ENCODE measurements around the gene GPR12. TPM values are rescaled to one million over a fixed set of nuclear protein-coding genes. Genes with fewer than 3 reads are reported as not detected.

GPR12 gene
- total and polyA plus RNA-seq, 7 donors: 0.01 to 0.17 (median 0.08) TPM; not detected in 2

GRCh38 chr13:26722321-26722720 is 38.3 kb downstream of the GPR12 start:
- no peak overlapping the region for H3K27ac ChIP-seq
- WGBS, 3 donors: 82 to 85% (median 85%) methylated on average over 5 of the region's 5 CpGs
- no peaks in the 10 kb centered on the region for H3K9me3 ChIP-seq
- H3K4me1 ChIP-seq: no peaks in the 10 kb centered on the region
- H3K4me3 ChIP-seq: no peak overlapping the region
- ATAC-seq (no peak), DNase-seq (no peak)
- peaks cover 0 to 2% (median 0%) of the 10 kb centered on the region in 3 donors for H3K27me3 ChIP-seq (ENCODE audit: insufficient read depth in 3 of 3, low read length in 2 of 3)
- H3K36me3 ChIP-seq (ENCODE audit: insufficient read depth in 1 of 2, low read depth in 1 of 2): no peaks in the 10 kb centered on the region
- TF ChIP-seq CTCF (IDR thresholded peaks at IDR 0.05): no peak
- intact Hi-C loops (cut with DNase I): no loop called here

GRCh38 chr13:26721251-26722121 is 39.1 kb downstream of the GPR12 start:
- 58 to 68% (median 65%) methylated on average over 26 of the region's 26 CpGs for WGBS, 3 donors
- H3K9me3 ChIP-seq: no peaks in the 10 kb centered on the region
- intact Hi-C loops (cut with DNase I): no loop called here
- H3K27ac ChIP-seq: no peak overlapping the region
- DNase-seq (peak; percentile 23 to 59), ATAC-seq (no peak)
- H3K27me3 ChIP-seq (ENCODE audit: insufficient read depth in 3 of 3, low read length in 2 of 3): peaks cover 0 to 2% (median 0%) of the 10 kb centered on the region in 3 donors
- no peak for TF ChIP-seq CTCF (IDR thresholded peaks at IDR 0.05)
- no peaks in the 10 kb centered on the region for H3K4me1 ChIP-seq
- H3K36me3 ChIP-seq (ENCODE audit: insufficient read depth in 1 of 2, low read depth in 1 of 2): no peaks in the 10 kb centered on the region
- no peak overlapping the region for H3K4me3 ChIP-seq

GRCh38 chr13:26719356-26719945 is 41.1 kb downstream of the GPR12 start:
- ATAC-seq: no peak
- Histone ChIP-seq H3K27ac (no peak overlapping the region), H3K27me3 (ENCODE audit: insufficient read depth in 3 of 3, low read length in 2 of 3) (peaks cover 0 to 2% (median 0%) of the 10 kb centered on the region in 3 donors), H3K36me3 (ENCODE audit: insufficient read depth in 1 of 2, low read depth in 1 of 2) (no peaks in the 10 kb centered on the region), H3K4me1 (no peaks in the 10 kb centered on the region), H3K9me3 (no peaks in the 10 kb centered on the region), H3K4me3 (no peak overlapping the region)
- intact Hi-C loops (cut with DNase I): no loop called here
- TF ChIP-seq CTCF (IDR thresholded peaks at IDR 0.05): no peak
- DNase-seq: no peak
- 33 to 59% (median 50%) methylated on average over 5 of the region's 5 CpGs for WGBS, 3 donors

GRCh38 chr13:26718872-26719271 is 41.7 kb downstream of the GPR12 start:
- Histone ChIP-seq H3K4me3 (no peak overlapping the region), H3K27me3 (ENCODE audit: insufficient read depth in 3 of 3, low read length in 2 of 3) (peaks cover 0 to 2% (median 0%) of the 10 kb centered on the region in 3 donors), H3K9me3 (no peaks in the 10 kb centered on the region), H3K4me1 (no peaks in the 10 kb centered on the region), H3K36me3 (ENCODE audit: insufficient read depth in 1 of 2, low read depth in 1 of 2) (no peaks in the 10 kb centered on the region), H3K27ac (no peak overlapping the region)
- no peak for DNase-seq
- intact Hi-C loops (cut with DNase I): no loop called here
- WGBS, 3 donors: 75 to 82% (median 80%) methylated on average over 5 of the region's 5 CpGs
- no peak for TF ChIP-seq CTCF (IDR thresholded peaks at IDR 0.05)
- no peak for ATAC-seq

Data from psoas muscle (tissue), 8 donors.